Sigmoid colon (tissue), 7 donors: ENCODE results near the gene NVL. TPM values are rescaled to one million over a fixed set of nuclear protein-coding genes. Genes with fewer than 3 reads are reported as not detected.

Source experiments
- DNase-seq: peaks from one replicate; pipeline ENCODE4 v3.0.0-alpha.2; 2019
- H3K27ac ChIP-seq, 4 donors: fragments of 200-600 bp; sonication (generic); one replicate each; pipeline ENCODE4 v1.5.1; 2016 to 2019; ENCODE audit warnings: mild to moderate bottlenecking in 1 of 4
- H3K27me3 ChIP-seq, 3 donors: fragments of 200-600 bp; sonication (generic); one replicate each; pipeline ENCODE4 v1.5.1; 2019; ENCODE audit warnings: mild to moderate bottlenecking in 1 of 3
- H3K36me3 ChIP-seq, 4 donors: fragments of 200-600 bp; sonication (generic); one replicate each; pipeline ENCODE4 v1.5.1; 2016 to 2019
- H3K4me1 ChIP-seq, 4 donors: fragments of 200-600 bp; sonication (generic); one replicate each; pipeline ENCODE4 v1.5.1; 2017 to 2019
- H3K4me3 ChIP-seq, 4 donors: fragments of 200-600 bp; sonication (generic); one replicate each; pipeline ENCODE4 v1.5.1; 2017 to 2019; ENCODE audit warnings: mild to moderate bottlenecking in 2 of 4, moderate library complexity in 1 of 4
- H3K9me3 ChIP-seq, 4 donors: fragments of 200-600 bp in 3 of 4; sonication (generic) in 3 of 4; one replicate each; pipeline versions ENCODE4 v1.5.1 to v1.6.1; 2013 to 2019
- CTCF ChIP-seq, 4 experiments: fragments of 450-650 bp in 3 of 4; fragments of 200-600 bp in 1 of 4; IDR thresholded peaks; one replicate each; pipeline ENCODE4 v1.5.1; 2016 to 2019; ENCODE audit warnings: antibody characterized with exemption in 4 of 4, mild to moderate bottlenecking in 3 of 4, moderate library complexity in 2 of 4
- EP300 ChIP-seq, 4 donors: sonication (generic); formaldehyde crosslinking; IDR thresholded peaks; one replicate each; pipeline ENCODE4 v1.6.1; 2017; ENCODE audit warnings: antibody characterized with exemption in 4 of 4
- POLR2A ChIP-seq, 2 donors: fragments of 450-650 bp; IDR thresholded peaks; one replicate each; pipeline ENCODE4 v1.6.1; 2016; ENCODE audit warnings: antibody characterized with exemption in 2 of 2, mild to moderate bottlenecking in 2 of 2, moderate library complexity in 2 of 2
- POLR2AphosphoS5 ChIP-seq, 4 donors: sonication (generic); formaldehyde crosslinking; IDR thresholded peaks; one replicate each; pipeline ENCODE4 v1.6.1; 2017; ENCODE audit warnings: antibody characterized with exemption in 4 of 4
- WGBS, 2 donors: extraction: QIAGEN DNeasy Blood & Tissue Kit; methylation state at CpG; one replicate each; pipeline ENCODE4 v1.1.7; 2013; 5-methylcytosine and 5-hydroxymethylcytosine counted together
- intact Hi-C: fragments of 100-400 bp; cut with DNase I; formaldehyde crosslinking; loops from one replicate; pipeline ENCODE4 v1.15.1; 2023
- polyA plus RNA-seq, 3 donors: library from polyadenylated mRNA; stranded (reverse); fragments of 200-250 nt; gene quantifications; one replicate each; pipeline ENCODE4 v1.2.3, GENCODE V29; 2013
- total RNA-seq, 4 donors: library from RNA; depleted of rRNA; stranded (reverse); fragments of >200 nt; gene quantifications; one replicate each; pipeline ENCODE4 v1.1.0, GENCODE V29; 2016
- donor health status: healthy with polysubstance abuse.
- donor health status: Bipolar disorder and iron deficiency.
- donor health status: healthy.

The NVL gene
- total and polyA plus RNA-seq, 7 donors: 21.4 to 32.4 (median 25.0) TPM

- Histone ChIP-seq H3K9me3 (no peaks in the 10 kb centered on the region), H3K4me1 (no peaks in the 10 kb centered on the region), H3K27ac (no peak overlapping the region), H3K36me3 (peaks cover 0 to 11% (median 0%) of the 10 kb centered on the region in 4 donors), H3K4me3 (no peak overlapping the region), H3K27me3 (no peaks in the 10 kb centered on the region)
- DNase-seq: no peak
- TF ChIP-seq POLR2AphosphoS5 (IDR thresholded peaks at IDR 0.05): no peak
- no peak for TF ChIP-seq EP300 (IDR thresholded peaks at IDR 0.05)
- no peak for TF ChIP-seq CTCF (IDR thresholded peaks at IDR 0.05)
- no peak for TF ChIP-seq POLR2A (IDR thresholded peaks at IDR 0.05)
- intact Hi-C loops: no loop called here
- WGBS, 2 donors: 81 to 86% methylated on average over 3 of the region's 3 CpGs
These were observed 73.3 kb downstream of the NVL start for GRCh38 chr1:224256640-224257039.

DNA sequence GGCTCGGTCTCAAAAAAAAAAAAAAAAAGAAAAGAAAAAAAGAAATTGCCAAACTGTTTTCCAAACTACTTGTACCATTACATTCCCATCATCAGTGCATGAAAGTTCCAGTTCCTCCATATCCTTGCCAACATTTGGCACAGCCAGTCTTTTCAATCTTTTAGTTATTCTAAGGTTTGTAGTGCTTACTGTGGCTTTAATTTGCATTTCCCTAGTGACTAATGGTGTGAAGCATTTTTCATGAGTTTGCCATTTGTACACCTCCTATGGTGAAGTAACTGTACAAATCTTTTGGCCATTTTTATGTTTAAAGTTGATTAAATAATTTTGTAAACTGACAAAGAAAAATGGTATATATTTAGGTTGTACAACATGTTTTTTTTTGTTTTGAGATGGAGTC, 76.3 kb downstream of the NVL start:
- peaks cover 0 to 30% (median 7%) of the 10 kb centered on the region in 4 donors for H3K36me3 ChIP-seq
- H3K4me3 ChIP-seq: no peak overlapping the region
- H3K4me1 ChIP-seq: no peaks in the 10 kb centered on the region
- WGBS, 2 donors: 78 to 100% methylated on average over 1 of the region's 1 CpG
- TF ChIP-seq EP300 (IDR thresholded peaks at IDR 0.05) (no peak), CTCF (IDR thresholded peaks at IDR 0.05) (no peak), POLR2A (IDR thresholded peaks at IDR 0.05) (no peak), POLR2AphosphoS5 (IDR thresholded peaks at IDR 0.05) (no peak)
- intact Hi-C loops: no loop called here
- H3K27me3 ChIP-seq: no peaks in the 10 kb centered on the region
- DNase-seq: no peak
- H3K27ac ChIP-seq: no peak overlapping the region
- H3K9me3 ChIP-seq: no peaks in the 10 kb centered on the region

- Histone ChIP-seq H3K27me3 (no peaks in the 10 kb centered on the region), H3K36me3 (peaks cover 0 to 40% (median 10%) of the 10 kb centered on the region in 4 donors), H3K27ac (no peak overlapping the region), H3K9me3 (no peaks in the 10 kb centered on the region), H3K4me1 (no peaks in the 10 kb centered on the region), H3K4me3 (no peak overlapping the region)
- no peak for TF ChIP-seq EP300 (IDR thresholded peaks at IDR 0.05)
- TF ChIP-seq CTCF (IDR thresholded peaks at IDR 0.05): no peak
- TF ChIP-seq POLR2AphosphoS5 (IDR thresholded peaks at IDR 0.05): no peak
- no peak for TF ChIP-seq POLR2A (IDR thresholded peaks at IDR 0.05)
- no peak for DNase-seq
- intact Hi-C loops: no loop called here
These were observed 77.5 kb downstream of the NVL start for GRCh38 chr1:224252479-224252878.

DNA sequence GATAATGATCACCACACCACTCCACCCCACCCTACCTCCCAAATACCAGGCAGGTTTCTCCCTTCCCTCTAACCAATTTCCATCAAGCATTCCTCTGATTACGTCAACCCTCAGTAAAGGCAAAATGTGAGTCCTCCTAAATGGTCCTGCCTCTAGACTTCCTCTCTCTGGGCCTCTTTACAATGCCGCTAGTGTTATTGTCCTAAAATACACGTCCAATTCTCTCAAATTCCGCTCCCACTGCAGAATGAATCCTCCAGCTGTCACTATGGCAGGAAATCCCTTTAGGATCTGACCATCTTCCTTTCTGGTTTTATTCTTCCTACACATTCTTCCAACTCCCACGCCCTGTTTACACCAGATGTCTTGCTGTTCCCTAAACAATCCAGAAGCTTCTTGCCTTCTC, 78.2 kb downstream of the NVL start:
- no peaks in the 10 kb centered on the region for H3K27me3 ChIP-seq
- intact Hi-C loops: no loop called here
- H3K4me3 ChIP-seq: no peak overlapping the region
- TF ChIP-seq POLR2AphosphoS5 (IDR thresholded peaks at IDR 0.05) (no peak), CTCF (IDR thresholded peaks at IDR 0.05) (no peak), EP300 (IDR thresholded peaks at IDR 0.05) (no peak), POLR2A (IDR thresholded peaks at IDR 0.05) (no peak)
- peaks cover 0 to 46% (median 10%) of the 10 kb centered on the region in 4 donors for H3K36me3 ChIP-seq
- 78 to 84% methylated on average over 5 of the region's 5 CpGs for WGBS, 2 donors
- H3K27ac ChIP-seq: no peak overlapping the region
- H3K9me3 ChIP-seq: no peaks in the 10 kb centered on the region
- H3K4me1 ChIP-seq: no peaks in the 10 kb centered on the region
- DNase-seq: no peak

GRCh38 chr1:224245188-224245587, 84.8 kb downstream of the NVL start:
- Histone ChIP-seq H3K36me3 (peaks cover 0 to 52% (median 13%) of the 10 kb centered on the region in 4 donors), H3K27ac (peak overlapping the region in 2 of 4 donors; percentile 17 to 49), H3K27me3 (no peaks in the 10 kb centered on the region), H3K4me1 (peaks cover 0 to 4% (median 0%) of the 10 kb centered on the region in 4 donors), H3K4me3 (no peak overlapping the region), H3K9me3 (no peaks in the 10 kb centered on the region)
- TF ChIP-seq POLR2A (IDR thresholded peaks at IDR 0.05) (no peak), POLR2AphosphoS5 (IDR thresholded peaks at IDR 0.05) (peak in 2 of 4 donors; percentile 25 to 26)
- 8 to 13% methylated on average over 1 of the region's 1 CpG for WGBS, 2 donors
- DNase-seq: peak; percentile 71
- intact Hi-C loops: no loop called here
